Measurements from ENCODE around the gene SYPL1.

DNA sequence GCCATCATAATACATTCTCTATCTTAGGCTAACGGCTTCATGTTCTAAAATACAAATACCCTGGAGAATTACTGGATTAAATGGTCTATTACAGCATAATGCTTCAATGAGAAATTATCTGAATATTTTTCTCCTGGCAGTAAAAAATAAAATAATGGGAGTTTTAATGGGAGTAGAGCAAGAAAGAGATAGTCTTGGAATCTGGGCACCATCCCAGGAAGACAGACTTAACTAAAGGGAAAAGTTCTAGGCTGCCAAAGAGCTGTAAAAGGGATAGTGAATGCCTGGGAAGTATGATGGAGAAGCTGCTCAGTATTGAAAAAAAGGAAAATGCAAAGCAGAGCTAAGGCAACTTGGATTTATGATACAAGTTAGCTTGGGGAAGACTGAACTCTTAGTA, 12.1 kb upstream of the SYPL1 start:
- TF ChIP-seq, protein P1, sequence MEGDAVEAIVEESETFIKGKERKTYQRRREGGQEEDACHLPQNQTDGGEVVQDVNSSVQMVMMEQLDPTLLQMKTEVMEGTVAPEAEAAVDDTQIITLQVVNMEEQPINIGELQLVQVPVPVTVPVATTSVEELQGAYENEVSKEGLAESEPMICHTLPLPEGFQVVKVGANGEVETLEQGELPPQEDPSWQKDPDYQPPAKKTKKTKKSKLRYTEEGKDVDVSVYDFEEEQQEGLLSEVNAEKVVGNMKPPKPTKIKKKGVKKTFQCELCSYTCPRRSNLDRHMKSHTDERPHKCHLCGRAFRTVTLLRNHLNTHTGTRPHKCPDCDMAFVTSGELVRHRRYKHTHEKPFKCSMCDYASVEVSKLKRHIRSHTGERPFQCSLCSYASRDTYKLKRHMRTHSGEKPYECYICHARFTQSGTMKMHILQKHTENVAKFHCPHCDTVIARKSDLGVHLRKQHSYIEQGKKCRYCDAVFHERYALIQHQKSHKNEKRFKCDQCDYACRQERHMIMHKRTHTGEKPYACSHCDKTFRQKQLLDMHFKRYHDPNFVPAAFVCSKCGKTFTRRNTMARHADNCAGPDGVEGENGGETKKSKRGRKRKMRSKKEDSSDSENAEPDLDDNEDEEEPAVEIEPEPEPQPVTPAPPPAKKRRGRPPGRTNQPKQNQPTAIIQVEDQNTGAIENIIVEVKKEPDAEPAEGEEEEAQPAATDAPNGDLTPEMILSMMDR (IDR thresholded peaks at IDR 0.05; ENCODE audit: insufficient read depth, low read length), result no peak
- TF ChIP-seq POLR2AphosphoS5 (IDR thresholded peaks at IDR 0.05; ENCODE audit: low read depth), result no peak

All from HL-60 (cell line).